Gastroesophageal sphincter (tissue), 4 donors: Measurements from ENCODE around the gene LEPR. TPM values are rescaled to one million over a fixed set of nuclear protein-coding genes. Genes with fewer than 3 reads are reported as not detected.
"Not testable (repeated sequence)": the region's sequence is repeated elsewhere in the genome, so short reads cannot be mapped to it uniquely, and the experiment has no call there.

ENCODE experiments used
- ATAC-seq: fragments of 150-250 bp; one replicate; pipeline ENCODE4 v1.9.1; 2016; ENCODE audit warnings: mild to moderate bottlenecking, moderate library complexity
- H3K27ac ChIP-seq, 4 donors: fragments of 200-600 bp; sonication (generic) in 3 of 4; 1 replicate in 3 of 4; 2 replicates in 1 of 4; pipeline ENCODE4 v1.5.1; 2016 to 2019
- H3K27me3 ChIP-seq: fragments of 200-600 bp; sonication (generic); one replicate; pipeline ENCODE4 v1.5.1; 2019
- H3K36me3 ChIP-seq, 2 donors: fragments of 200-600 bp; sonication (generic); one replicate each; pipeline ENCODE4 v1.5.1; 2019; ENCODE audit warnings: control low read depth in 1 of 2
- H3K4me1 ChIP-seq, 3 donors: fragments of 200-600 bp; sonication (generic); 1 replicate in 2 of 3; 2 replicates in 1 of 3; pipeline ENCODE4 v1.5.1; 2016 to 2019; ENCODE audit warnings: control low read depth in 2 of 3
- H3K4me3 ChIP-seq, 2 donors: fragments of 200-600 bp; sonication (generic); one replicate each; pipeline ENCODE4 v1.5.1; 2019; ENCODE audit warnings: mild to moderate bottlenecking in 1 of 2, moderate library complexity in 1 of 2
- H3K9me3 ChIP-seq, 3 donors: fragments of 200-600 bp; sonication (generic); one replicate each; pipeline ENCODE4 v1.5.1; 2017 to 2019; ENCODE audit warnings: control low read depth in 2 of 3
- EP300 ChIP-seq: sonication (generic); formaldehyde crosslinking; IDR thresholded peaks from one replicate; pipeline ENCODE4 v1.6.1; 2017; ENCODE audit warnings: antibody characterized with exemption, mild to moderate bottlenecking
- POLR2A ChIP-seq, 2 donors: fragments of 450-650 bp; IDR thresholded peaks; one replicate each; pipeline ENCODE4 v1.6.1; 2017; ENCODE audit warnings: antibody characterized with exemption in 2 of 2, mild to moderate bottlenecking in 2 of 2, moderate library complexity in 1 of 2
- POLR2AphosphoS5 ChIP-seq: sonication (generic); formaldehyde crosslinking; IDR thresholded peaks from one replicate; pipeline ENCODE4 v1.6.1; 2017; ENCODE audit warnings: antibody characterized with exemption
- WGBS, 2 donors: methylation state at CpG; one replicate each; pipeline ENCODE4 v1.1.5; 2018; ENCODE audit warnings: low coverage in 1 of 2; 5-methylcytosine and 5-hydroxymethylcytosine counted together
- total RNA-seq, 4 donors: library from RNA; depleted of rRNA; stranded (reverse); fragments of >200 nt; gene quantifications; one replicate each; pipeline ENCODE4 v1.1.0, GENCODE V29; 2016
- TF ChIP-seq, protein P1 (sequence below), 4 experiments: fragments of 200-600 bp in 2 of 4; fragments of 450-650 bp in 2 of 4; sonication (generic) in 1 of 4; IDR thresholded peaks; one replicate each; pipeline ENCODE4 v1.5.1; 2017 to 2019; ENCODE audit warnings: antibody characterized with exemption in 4 of 4, mild to moderate bottlenecking in 2 of 4, moderate library complexity in 2 of 4

LEPR gene
- total RNA-seq, 4 donors from 2014 or later: 11.0 to 51.1 (median 15.0) TPM

DNA sequence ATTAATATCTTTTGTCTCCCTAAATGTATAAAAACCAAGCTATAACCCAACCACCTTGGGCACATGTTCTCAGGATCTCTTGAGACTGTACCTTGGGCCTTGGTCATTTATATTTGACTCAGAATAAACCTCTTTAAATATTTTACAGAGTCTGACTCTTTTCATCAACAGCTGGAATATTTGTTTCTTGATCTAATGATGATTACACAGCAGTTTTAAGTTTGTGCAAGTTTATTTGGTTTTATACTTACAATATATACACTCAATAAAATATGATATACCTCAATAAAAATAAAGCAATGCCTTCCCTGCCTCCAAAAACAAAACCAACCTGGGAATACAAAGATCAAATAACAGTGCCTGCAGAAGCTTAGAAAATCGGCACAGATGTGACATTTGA lies 22.0 kb downstream of the LEPR start:
- no peaks in the 10 kb centered on the region for H3K27me3 ChIP-seq
- no peak for ATAC-seq
- H3K9me3 ChIP-seq: no peaks in the 10 kb centered on the region
- H3K27ac ChIP-seq: no peak overlapping the region
- no peak for TF ChIP-seq POLR2AphosphoS5
- TF ChIP-seq, protein P1, sequence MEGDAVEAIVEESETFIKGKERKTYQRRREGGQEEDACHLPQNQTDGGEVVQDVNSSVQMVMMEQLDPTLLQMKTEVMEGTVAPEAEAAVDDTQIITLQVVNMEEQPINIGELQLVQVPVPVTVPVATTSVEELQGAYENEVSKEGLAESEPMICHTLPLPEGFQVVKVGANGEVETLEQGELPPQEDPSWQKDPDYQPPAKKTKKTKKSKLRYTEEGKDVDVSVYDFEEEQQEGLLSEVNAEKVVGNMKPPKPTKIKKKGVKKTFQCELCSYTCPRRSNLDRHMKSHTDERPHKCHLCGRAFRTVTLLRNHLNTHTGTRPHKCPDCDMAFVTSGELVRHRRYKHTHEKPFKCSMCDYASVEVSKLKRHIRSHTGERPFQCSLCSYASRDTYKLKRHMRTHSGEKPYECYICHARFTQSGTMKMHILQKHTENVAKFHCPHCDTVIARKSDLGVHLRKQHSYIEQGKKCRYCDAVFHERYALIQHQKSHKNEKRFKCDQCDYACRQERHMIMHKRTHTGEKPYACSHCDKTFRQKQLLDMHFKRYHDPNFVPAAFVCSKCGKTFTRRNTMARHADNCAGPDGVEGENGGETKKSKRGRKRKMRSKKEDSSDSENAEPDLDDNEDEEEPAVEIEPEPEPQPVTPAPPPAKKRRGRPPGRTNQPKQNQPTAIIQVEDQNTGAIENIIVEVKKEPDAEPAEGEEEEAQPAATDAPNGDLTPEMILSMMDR (IDR thresholded peaks at IDR 0.05): no peak
- TF ChIP-seq EP300: no peak
- TF ChIP-seq POLR2A (IDR thresholded peaks at IDR 0.05): no peak
- no peaks in the 10 kb centered on the region for H3K36me3 ChIP-seq
- no peak overlapping the region for H3K4me3 ChIP-seq
- 57 to 85% methylated on average over 1 of the region's 1 CpG for WGBS, 2 donors
- H3K4me1 ChIP-seq: no peaks in the 10 kb centered on the region

DNA sequence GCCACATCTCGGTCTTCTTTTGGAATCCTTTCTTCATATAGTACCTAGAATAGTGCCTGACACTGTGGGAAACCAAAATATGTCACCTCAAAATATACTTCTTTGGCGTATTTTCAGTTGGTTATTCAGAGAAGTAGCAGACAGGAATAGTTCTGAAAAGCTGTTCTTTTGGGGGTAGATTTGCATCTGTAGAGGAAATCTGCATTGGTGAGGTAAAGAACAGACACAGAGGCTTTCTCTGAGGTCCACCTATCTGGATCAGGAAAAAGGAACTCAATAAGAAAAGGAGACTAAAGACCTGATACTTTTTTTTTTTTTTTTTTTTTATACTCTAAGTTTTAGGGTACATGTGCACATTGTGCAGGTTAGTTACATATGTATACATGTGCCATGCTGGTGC lies 23.2 kb downstream of the LEPR start:
- ATAC-seq: no peak
- no peak overlapping the region for H3K27ac ChIP-seq
- 91% methylated on average over 2 of the region's 2 CpGs; no CpG with 5 or more reads in 1 of the 2 donors for WGBS, 2 donors

DNA sequence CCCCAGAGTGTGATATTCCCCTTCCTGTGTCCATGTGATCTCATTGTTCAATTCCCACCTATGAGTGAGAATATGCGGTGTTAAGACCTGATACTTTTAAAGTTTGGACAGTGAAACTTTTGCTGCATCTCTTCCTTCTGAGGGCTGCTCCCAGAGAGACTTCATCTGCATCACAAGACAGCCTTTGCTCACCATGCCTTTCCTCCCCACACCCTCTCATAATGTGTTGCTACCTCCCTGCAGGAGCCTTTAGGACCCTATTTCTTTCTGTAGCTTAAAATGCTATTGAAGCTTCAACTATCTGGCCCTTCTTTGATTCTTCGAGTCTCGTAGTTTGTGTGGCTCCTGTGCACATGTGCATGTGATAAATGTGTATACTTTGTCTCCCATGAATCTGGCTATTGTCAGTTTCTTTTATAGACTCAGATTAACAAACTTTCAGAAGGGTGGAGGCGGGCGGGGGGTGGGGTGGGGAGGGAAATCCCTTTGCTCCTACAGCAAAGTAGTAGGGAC lies 23.7 kb downstream of the LEPR start:
- Histone ChIP-seq H3K4me3 (no peak overlapping the region), H3K27ac (no peak overlapping the region), H3K9me3 (no peaks in the 10 kb centered on the region), H3K4me1 (no peaks in the 10 kb centered on the region), H3K27me3 (no peaks in the 10 kb centered on the region), H3K36me3 (no peaks in the 10 kb centered on the region)
- no peak for TF ChIP-seq EP300
- TF ChIP-seq, protein P1 (IDR thresholded peaks at IDR 0.05): no peak
- TF ChIP-seq POLR2AphosphoS5: no peak
- no peak for TF ChIP-seq POLR2A (IDR thresholded peaks at IDR 0.05)
- 76% methylated on average over 4 of the region's 5 CpGs; no CpG with 5 or more reads in 1 of the 2 donors for whole genome bisulfite sequencing, 2 donors
- no peak for ATAC-seq

More for the DNA sequence above, 23.2 kb downstream of the LEPR start:
- TF ChIP-seq EP300 (no peak), POLR2AphosphoS5 (no peak), POLR2A (IDR thresholded peaks at IDR 0.05) (no peak)
- TF ChIP-seq, protein P1 (IDR thresholded peaks at IDR 0.05): no peak
- Histone ChIP-seq H3K27me3 (no peaks in the 10 kb centered on the region), H3K9me3 (no peaks in the 10 kb centered on the region), H3K36me3 (no peaks in the 10 kb centered on the region), H3K4me1 (no peaks in the 10 kb centered on the region), H3K4me3 (no peak overlapping the region)

DNA sequence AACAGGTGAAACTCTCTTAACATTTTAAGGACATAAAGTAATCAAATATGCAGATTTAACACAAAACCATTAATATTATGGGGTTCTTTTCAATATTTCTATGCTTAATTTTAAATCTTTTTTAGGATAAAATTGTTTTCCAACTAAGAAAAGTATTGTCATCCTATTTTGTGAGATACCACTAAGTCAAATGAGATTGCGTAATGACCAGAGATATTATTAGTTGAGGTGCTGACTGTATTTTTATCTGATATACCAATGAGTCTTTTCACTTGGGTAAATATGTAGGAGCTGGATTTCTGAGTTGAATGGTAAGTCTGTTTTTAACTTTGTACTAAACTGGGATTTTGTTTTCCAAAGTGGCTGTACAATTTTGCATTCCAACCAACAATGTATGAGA lies 25.4 kb downstream of the LEPR start:
- WGBS, 2 donors: 95 to 100% methylated on average over 1 of the region's 1 CpG
- H3K27ac ChIP-seq: no peak overlapping the region
- TF ChIP-seq, protein P1 (IDR thresholded peaks at IDR 0.05): no peak
- TF ChIP-seq EP300 (no peak), POLR2A (IDR thresholded peaks at IDR 0.05) (no peak), POLR2AphosphoS5 (no peak)
- H3K36me3 ChIP-seq: no peaks in the 10 kb centered on the region
- H3K27me3 ChIP-seq: no peaks in the 10 kb centered on the region
- no peak for ATAC-seq
- H3K9me3 ChIP-seq: no peaks in the 10 kb centered on the region
- H3K4me3 ChIP-seq: no peak overlapping the region
- H3K4me1 ChIP-seq: no peaks in the 10 kb centered on the region

DNA sequence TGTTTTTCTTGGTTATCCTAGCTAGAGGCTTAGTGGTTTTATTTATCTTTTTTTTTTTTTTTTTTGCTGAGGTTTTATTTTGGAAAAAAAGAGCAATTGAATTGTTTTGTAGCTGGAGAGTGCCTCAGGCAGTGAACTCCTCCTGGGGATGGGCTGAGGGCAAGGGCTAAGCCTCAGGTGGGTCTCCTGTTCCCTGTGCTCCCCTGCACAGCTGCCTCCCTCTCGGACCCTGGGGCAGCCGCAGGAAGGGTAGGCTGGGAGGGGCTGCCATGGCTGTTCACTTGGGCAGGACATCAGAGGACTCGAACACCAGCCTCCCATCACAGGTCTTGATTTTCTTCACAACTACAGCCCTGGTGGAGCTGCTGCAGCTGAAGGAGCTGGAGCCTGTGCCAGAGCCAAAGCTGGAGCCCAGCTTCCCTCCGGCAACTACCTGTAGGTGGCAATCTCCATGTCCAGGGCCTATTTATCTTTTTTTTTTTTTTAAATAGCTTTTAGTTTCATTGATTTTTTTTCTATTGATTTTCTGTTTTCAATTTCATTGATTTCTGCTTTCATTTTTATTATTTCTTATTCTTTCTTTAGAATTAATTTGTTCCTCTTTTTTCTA lies 28.9 kb downstream of the LEPR start:
- H3K27me3 ChIP-seq: no peaks in the 10 kb centered on the region
- H3K36me3 ChIP-seq: no peaks in the 10 kb centered on the region
- no peaks in the 10 kb centered on the region for H3K4me1 ChIP-seq
- no peak overlapping the region for H3K27ac ChIP-seq
- no peak overlapping the region for H3K4me3 ChIP-seq
- no peaks in the 10 kb centered on the region for H3K9me3 ChIP-seq
- TF ChIP-seq POLR2AphosphoS5 (no peak), EP300 (no peak), POLR2A (IDR thresholded peaks at IDR 0.05) (no peak)
- TF ChIP-seq, protein P1 (IDR thresholded peaks at IDR 0.05): no peak
- no peak for ATAC-seq
- WGBS, 2 donors: 86% methylated on average over 2 of the region's 4 CpGs; no CpG with 5 or more reads in 1 of the 2 donors

DNA sequence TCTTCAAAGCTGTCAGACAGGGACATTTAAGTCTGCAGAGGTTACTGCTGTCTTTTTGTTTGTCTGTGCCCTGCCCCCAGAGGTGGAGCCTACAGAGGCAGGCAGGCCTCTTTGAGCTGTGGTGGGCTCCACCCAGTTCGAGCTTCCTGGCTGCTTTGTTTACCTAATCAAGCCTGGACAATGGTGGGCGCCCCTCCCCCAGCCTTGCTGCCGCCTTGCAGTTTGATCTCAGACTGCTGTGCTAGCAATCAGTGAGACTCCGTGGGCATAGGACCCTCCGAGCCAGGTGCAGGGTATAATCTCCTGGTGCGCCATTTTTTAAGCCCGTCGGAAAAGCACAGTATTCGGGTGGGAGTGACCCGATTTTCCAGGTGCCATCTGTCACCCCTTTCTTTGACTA lies 35.2 kb downstream of the LEPR start:
- not testable (repeated sequence) for H3K4me3 ChIP-seq, H3K9me3 ChIP-seq, H3K36me3 ChIP-seq, H3K27ac ChIP-seq, H3K4me1 ChIP-seq, H3K27me3 ChIP-seq, ATAC-seq
- no CpG with 5 or more reads among the region's 10 CpGs for WGBS, 2 donors
